Muscle layer of duodenum (tissue), 2 donors: Measurements from ENCODE around the gene PJA2.

Source experiments
- H3K27ac ChIP-seq: one replicate; pipeline ENCODE4 v1.7.0; 2013; ENCODE audit warnings: mild to moderate bottlenecking, low read length
- H3K27me3 ChIP-seq: one replicate; pipeline ENCODE4 v1.7.0; 2013; ENCODE audit warnings: low read depth, mild to moderate bottlenecking, control low read depth, low read length
- H3K36me3 ChIP-seq, 2 donors: one replicate each; pipeline ENCODE4 v1.7.0; 2013; ENCODE audit warnings: low read length in 2 of 2, control low read depth in 1 of 2, mild to moderate bottlenecking in 1 of 2; ENCODE audit not compliant: insufficient read depth in 2 of 2, control insufficient read depth in 1 of 2
- H3K4me1 ChIP-seq, 2 donors: one replicate each; pipeline ENCODE4 v1.7.0; 2013; ENCODE audit warnings: low read length in 2 of 2, mild to moderate bottlenecking in 2 of 2, control low read depth in 1 of 2, moderate library complexity in 1 of 2; ENCODE audit not compliant: insufficient read depth in 2 of 2, control insufficient read depth in 1 of 2
- H3K4me3 ChIP-seq, 2 donors: one replicate each; pipeline ENCODE4 v1.7.0; 2013; ENCODE audit warnings: low read length in 2 of 2, low read depth in 1 of 2, mild to moderate bottlenecking in 1 of 2
- H3K9me3 ChIP-seq, 2 donors: one replicate each; pipeline ENCODE4 v1.7.0; 2013; ENCODE audit warnings: low read length in 2 of 2, control low read depth in 1 of 2, mild to moderate bottlenecking in 1 of 2; ENCODE audit not compliant: control insufficient read depth in 1 of 2
- donor health status: healthy.

PJA2 gene, protein sequence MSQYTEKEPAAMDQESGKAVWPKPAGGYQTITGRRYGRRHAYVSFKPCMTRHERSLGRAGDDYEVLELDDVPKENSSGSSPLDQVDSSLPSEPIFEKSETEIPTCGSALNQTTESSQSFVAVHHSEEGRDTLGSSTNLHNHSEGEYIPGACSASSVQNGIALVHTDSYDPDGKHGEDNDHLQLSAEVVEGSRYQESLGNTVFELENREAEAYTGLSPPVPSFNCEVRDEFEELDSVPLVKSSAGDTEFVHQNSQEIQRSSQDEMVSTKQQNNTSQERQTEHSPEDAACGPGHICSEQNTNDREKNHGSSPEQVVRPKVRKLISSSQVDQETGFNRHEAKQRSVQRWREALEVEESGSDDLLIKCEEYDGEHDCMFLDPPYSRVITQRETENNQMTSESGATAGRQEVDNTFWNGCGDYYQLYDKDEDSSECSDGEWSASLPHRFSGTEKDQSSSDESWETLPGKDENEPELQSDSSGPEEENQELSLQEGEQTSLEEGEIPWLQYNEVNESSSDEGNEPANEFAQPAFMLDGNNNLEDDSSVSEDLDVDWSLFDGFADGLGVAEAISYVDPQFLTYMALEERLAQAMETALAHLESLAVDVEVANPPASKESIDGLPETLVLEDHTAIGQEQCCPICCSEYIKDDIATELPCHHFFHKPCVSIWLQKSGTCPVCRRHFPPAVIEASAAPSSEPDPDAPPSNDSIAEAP

DNA sequence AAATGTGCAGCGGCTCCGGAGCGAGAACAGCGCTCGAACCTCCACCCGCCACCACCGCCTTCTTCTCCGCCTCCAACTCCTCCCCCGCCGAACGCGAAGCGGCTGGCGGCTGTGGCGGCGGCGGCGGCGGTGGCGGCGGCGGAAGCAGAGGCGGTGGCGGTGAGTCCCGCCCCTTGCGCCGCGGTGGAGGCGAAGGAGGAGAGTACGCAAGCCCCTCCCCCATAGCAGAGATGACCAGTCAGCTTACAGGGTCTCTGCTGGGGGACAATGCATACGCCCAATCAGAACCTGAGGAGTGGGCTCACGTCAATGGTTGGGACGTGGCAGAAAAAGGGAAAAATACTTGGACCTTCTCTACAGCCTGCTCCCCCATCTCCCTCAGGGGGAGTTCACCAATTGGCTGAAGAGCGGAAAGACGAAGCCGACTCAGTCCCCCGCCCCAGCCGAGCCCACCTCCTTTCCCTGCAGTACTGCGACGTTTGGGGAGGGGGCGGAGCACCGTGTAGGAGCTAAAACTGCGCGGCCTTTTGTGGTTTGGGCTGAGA is at the start of gene PJA2:
TSS of gene PJA2 (minus strand) at position 131 of the 545 bp plus-strand sequence. CDS start 26,541 bp downstream, outside the sequence.
- no peaks in the 10 kb centered on the region for H3K27me3 ChIP-seq
- peaks cover 0 to 18% of the 10 kb centered on the region in 2 donors for H3K36me3 ChIP-seq
- H3K4me1 ChIP-seq: peaks cover 27 to 44% of the 10 kb centered on the region in 2 donors
- H3K4me3 ChIP-seq: peak within 1 kb of the TSS; percentile 70 to 98
- no peaks in the 10 kb centered on the region for H3K9me3 ChIP-seq
- peak within 1 kb of the TSS; percentile 100 for H3K27ac ChIP-seq

DNA sequence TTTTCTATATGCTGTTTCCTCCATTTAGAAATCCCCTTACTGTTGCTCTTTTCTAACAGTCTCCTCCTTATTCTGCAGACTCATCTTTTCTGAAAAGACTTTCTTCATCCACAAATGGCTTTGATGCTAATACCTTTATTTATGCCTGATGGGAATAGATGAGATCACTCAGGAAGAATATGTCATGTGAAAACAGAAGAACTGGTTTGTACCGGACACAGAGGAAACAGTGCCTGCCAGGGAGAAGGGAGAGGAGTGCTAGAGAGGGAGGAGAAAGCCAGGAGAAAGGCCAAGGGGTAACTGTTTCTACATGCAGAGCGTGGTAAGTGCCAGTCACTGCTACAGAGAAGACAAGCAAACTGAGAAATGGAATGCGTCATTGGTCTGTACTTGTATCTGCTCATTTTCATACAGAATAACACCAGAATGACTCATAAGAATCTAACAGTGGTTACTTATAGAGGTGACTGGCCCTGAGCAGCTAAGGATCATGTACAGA is 45.9 kb upstream of the PJA2 start:
- H3K27ac ChIP-seq: peak overlapping the region; percentile 68
- no peaks in the 10 kb centered on the region for H3K27me3 ChIP-seq
- no peak overlapping the region for H3K4me3 ChIP-seq
- H3K9me3 ChIP-seq: peaks cover 0 to 3% of the 10 kb centered on the region in 2 donors
- peaks cover 11 to 16% of the 10 kb centered on the region in 2 donors for H3K4me1 ChIP-seq
- H3K36me3 ChIP-seq: no peaks in the 10 kb centered on the region

DNA sequence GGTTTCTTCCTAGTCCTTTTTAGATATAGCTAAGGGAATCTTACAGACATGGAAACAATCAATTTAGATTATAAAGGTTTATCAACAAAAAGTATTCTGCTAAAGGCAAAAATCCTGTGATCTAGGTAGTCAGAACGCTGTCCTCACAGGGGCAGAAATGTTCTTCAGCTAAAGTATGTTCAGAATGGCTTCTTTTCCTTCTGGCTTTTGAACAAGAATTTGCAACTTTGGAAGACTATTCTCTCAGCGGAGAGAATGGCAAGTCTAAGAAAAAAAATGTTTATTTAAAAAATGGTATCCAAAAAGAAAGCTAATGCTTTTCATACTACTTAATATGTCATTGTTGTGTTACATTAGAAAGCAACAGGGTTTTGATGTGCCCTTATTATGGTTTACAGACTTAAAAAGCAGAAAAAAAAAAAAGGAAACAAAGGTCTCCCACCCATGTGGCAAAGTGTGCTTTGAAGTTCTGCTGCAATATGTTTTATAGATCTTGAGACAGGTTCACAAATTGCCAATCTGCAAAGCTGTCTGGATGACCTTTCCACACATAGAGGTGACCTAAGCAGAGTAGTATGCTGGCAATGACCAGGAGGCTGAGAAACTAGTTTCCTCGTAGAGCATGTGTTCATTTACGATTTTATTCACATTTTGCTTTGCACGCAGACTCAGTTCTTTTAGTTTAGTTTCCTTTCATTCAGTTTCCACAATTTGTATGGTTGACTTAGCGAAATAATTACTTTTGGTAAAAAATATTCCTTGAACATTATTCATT is 45.1 kb upstream of the PJA2 start:
- Histone ChIP-seq H3K4me1 (peaks cover 11 to 17% of the 10 kb centered on the region in 2 donors), H3K9me3 (peaks cover 0 to 3% of the 10 kb centered on the region in 2 donors), H3K4me3 (no peak overlapping the region), H3K36me3 (no peaks in the 10 kb centered on the region), H3K27me3 (no peaks in the 10 kb centered on the region), H3K27ac (peak overlapping the region; percentile 68)

DNA sequence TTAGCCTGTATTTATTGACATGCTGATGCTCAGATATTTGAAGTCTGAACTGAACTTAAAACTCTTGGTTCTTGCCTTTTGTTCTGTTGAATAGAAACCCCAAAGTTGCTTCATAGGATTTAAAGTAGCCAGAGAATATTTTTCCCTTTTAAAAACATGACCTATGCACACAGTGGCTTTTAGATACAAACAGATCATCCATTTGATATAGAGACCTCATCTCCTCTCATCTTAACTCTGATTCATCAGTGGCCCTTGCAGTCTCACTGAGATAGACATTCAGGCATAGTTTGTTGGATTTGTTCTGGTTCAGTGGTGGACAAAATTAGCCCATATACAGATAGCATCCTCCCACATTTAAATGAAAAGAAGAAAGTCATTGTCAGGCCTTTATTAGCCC is 43.5 kb upstream of the PJA2 start:
- Histone ChIP-seq H3K4me1 (peaks cover 11 to 17% of the 10 kb centered on the region in 2 donors), H3K4me3 (no peak overlapping the region), H3K36me3 (no peaks in the 10 kb centered on the region), H3K27me3 (no peaks in the 10 kb centered on the region), H3K9me3 (peaks cover 0 to 3% of the 10 kb centered on the region in 2 donors), H3K27ac (no peak overlapping the region)

DNA sequence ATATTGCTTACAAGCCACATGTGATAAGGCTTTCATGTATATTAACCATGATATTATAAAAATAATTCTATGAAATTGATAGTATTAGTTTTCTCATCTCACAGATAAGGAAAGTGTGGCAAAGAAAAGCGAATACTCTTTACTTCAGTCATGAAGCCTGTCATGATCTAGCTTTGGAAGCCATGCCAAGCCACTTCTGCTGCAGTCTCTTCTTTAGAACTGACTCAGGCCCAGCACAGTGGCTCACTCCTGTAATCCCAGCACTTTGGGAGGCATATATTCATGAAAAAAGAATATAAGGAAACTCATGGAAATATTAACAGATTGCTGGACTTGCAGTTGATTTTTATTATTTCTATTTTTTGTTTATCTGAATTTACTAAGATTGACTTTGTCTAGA is 42.9 kb upstream of the PJA2 start:
- Histone ChIP-seq H3K9me3 (peaks cover 0 to 3% of the 10 kb centered on the region in 2 donors), H3K4me3 (no peak overlapping the region), H3K27me3 (no peaks in the 10 kb centered on the region), H3K4me1 (peaks cover 11 to 17% of the 10 kb centered on the region in 2 donors), H3K27ac (no peak overlapping the region), H3K36me3 (no peaks in the 10 kb centered on the region)

DNA sequence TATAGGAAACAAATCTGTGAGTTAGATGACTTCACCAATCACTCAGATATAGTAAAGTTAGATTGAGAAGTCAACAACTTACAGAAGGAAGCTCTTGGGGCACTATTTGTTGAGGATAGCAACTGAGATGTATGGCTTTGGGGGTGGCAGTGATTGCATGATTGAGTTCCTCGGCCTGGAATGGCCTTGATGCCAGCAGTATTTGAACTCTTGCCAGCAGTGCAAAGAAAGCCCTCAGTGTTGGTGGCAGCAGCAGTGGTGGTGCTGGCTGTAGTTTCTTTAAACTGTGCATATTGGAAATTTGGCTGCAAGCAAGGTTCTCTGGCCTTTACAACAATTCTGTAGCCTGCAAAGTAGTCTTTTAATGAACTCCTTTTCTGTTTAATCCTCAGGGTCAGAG is 41.4 kb upstream of the PJA2 start:
- Histone ChIP-seq H3K27me3 (no peaks in the 10 kb centered on the region), H3K36me3 (no peaks in the 10 kb centered on the region), H3K4me3 (no peak overlapping the region), H3K4me1 (peaks cover 11 to 17% of the 10 kb centered on the region in 2 donors), H3K27ac (no peak overlapping the region), H3K9me3 (no peaks in the 10 kb centered on the region)

DNA sequence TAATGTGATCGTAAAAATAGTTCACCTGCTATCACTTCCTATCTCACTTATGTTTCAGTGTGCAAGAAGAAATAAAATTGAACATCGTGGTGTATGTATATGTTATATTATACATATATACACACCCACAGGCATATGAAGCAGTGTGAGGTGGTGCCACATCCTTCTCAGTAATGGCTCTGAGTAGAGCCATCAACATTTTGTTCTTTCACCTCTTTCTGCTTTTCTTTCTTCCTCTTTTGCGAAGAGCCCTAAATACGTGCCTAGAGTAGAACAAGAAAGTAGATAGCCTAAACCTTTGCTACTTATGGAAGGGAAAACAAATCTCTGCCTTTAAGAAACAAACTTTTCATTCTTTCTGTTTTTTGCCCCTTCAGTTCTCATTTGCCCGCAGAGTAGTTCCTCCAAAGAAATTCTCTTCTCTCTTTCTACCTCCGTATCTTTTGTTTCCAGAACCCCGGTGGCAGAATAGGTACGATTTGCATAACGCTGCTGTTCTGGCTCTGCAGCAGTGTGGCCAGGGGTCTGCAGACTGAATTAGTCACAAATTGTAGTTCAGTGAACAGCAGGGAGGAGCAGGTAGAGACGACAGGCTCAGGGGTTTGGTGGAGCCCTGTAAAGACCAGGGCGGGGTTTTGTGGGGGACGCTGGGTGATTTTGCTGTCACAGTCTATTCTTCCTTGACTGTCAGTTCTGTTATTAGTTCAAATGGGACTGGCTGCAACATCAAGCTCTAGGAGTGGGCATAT is 40.5 kb upstream of the PJA2 start:
- H3K4me1 ChIP-seq: peaks cover 7 to 17% of the 10 kb centered on the region in 2 donors
- H3K36me3 ChIP-seq: no peaks in the 10 kb centered on the region
- no peak overlapping the region for H3K4me3 ChIP-seq
- no peaks in the 10 kb centered on the region for H3K27me3 ChIP-seq
- H3K9me3 ChIP-seq: no peaks in the 10 kb centered on the region
- H3K27ac ChIP-seq: no peak overlapping the region

DNA sequence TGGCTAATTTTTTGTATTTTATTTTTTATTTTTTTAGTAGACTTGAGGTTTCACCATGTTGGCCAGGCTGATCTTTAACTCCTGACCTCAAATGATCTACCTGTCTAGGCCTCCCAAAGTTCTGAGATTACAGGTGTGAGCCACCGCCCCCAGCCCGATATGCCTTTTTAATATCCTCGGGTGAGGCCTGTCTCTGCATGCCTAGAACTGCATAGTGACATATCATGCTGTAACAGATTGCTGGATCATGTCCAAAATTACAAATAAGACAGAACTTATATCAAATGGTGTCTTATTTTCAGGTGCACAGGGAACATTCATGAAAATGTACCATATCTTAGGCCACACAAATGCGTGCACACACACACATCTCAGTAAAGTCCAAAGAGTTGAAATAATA is 39.1 kb upstream of the PJA2 start:
- peaks cover 0 to 11% of the 10 kb centered on the region in 2 donors for H3K4me1 ChIP-seq
- no peak overlapping the region for H3K4me3 ChIP-seq
- no peaks in the 10 kb centered on the region for H3K27me3 ChIP-seq
- no peaks in the 10 kb centered on the region for H3K9me3 ChIP-seq
- no peak overlapping the region for H3K27ac ChIP-seq
- H3K36me3 ChIP-seq: no peaks in the 10 kb centered on the region

DNA sequence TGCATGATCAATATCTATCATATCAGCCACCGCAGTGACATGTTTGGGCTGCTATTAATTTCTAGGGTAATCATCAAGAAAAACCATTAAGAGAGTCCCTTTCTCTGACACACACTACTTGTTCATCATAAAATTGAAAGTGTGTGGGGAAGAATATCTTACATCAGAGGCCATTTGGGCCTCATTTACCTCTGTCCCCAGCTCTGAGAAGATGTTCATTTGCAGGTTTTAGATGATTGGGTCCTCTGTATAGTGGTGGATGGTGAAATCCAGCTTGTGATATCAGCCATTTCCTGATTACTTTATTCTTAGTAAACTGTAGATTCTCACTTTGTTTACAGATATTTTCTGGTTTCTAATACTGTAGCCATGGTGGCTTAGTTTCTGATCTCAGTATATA is 29.8 kb upstream of the PJA2 start:
- Histone ChIP-seq H3K9me3 (no peaks in the 10 kb centered on the region), H3K36me3 (no peaks in the 10 kb centered on the region), H3K4me3 (no peak overlapping the region), H3K27ac (no peak overlapping the region), H3K27me3 (no peaks in the 10 kb centered on the region), H3K4me1 (no peaks in the 10 kb centered on the region)

DNA sequence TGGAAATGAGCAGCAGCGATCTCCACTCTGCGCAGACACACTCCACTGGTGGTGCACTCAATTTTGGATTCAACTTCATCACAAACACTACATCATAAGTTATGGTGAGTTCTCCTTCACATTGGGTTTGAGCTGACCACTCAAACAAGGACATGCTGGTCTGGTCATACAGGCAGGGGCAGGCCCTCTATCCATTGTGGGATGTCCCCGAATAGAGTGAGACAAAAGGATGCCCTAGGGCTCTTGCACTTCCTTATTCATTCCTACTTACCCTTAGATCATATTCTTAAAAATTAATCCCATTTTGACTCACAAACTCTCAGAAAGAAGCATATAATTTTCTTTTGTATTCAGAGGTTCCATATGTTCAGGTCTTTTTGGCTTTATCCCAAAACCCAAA is 16.3 kb upstream of the PJA2 start:
- no peaks in the 10 kb centered on the region for H3K36me3 ChIP-seq
- no peaks in the 10 kb centered on the region for H3K27me3 ChIP-seq
- peaks cover 0 to 11% of the 10 kb centered on the region in 2 donors for H3K4me1 ChIP-seq
- no peaks in the 10 kb centered on the region for H3K9me3 ChIP-seq
- no peak overlapping the region for H3K27ac ChIP-seq
- H3K4me3 ChIP-seq: no peak overlapping the region
